ENCODE measurements around the gene NCF4. TPM values are rescaled to one million over a fixed set of nuclear protein-coding genes. Genes with fewer than 3 reads are reported as not detected.

NCF4 gene
- total and polyA plus RNA-seq, 2 donors (not counting 1 experiment from before 2014, with no cell fraction given): 118 to 175 TPM

GRCh38 chr22:36911887-36912661, 51.3 kb downstream of the NCF4 start:
- no peak for ATAC-seq (ENCODE audit: low read depth)
- peaks cover 0 to 1% (median 0%) of the 10 kb centered on the region in 3 donors for H3K9me3 ChIP-seq (ENCODE audit: control extremely low read depth in 1 of 3, control insufficient read depth in 2 of 3, insufficient read depth in 1 of 3, low read length in 2 of 3)
- no peak overlapping the region for H3K27ac Mint-ChIP-seq
- H3K27me3 Mint-ChIP-seq: peaks cover 10% of the 10 kb centered on the region
- no peaks in the 10 kb centered on the region for H3K9me3 Mint-ChIP-seq (ENCODE audit: insufficient read depth)
- WGBS (ENCODE audit: insufficient coverage): 100% methylated on average over 2 of the region's 13 CpGs
- peaks cover 0 to 2% (median 0%) of the 10 kb centered on the region in 4 experiments for H3K27me3 ChIP-seq (replicated peaks in 1 of 4; ENCODE audit: control extremely low read depth in 1 of 4, control insufficient read depth in 3 of 4, insufficient read depth in 4 of 4, low read length in 3 of 4)
- H2AFZ ChIP-seq (ENCODE audit: insufficient read depth, low read depth, low read length, poor library complexity, severe bottlenecking): no peak overlapping the region
- CTCF ChIA-PET: no interaction called here
- no peak for DNase-seq
- H3K36me3 ChIP-seq (replicated peaks in 1 of 2; ENCODE audit: control extremely low read depth in 1 of 2, control insufficient read depth in 1 of 2, extremely low read depth in 1 of 2, insufficient read depth in 2 of 2, low read length in 1 of 2): no peaks in the 10 kb centered on the region
- no peak overlapping the region for H3K4me2 ChIP-seq (replicated peaks; ENCODE audit: low read depth, low read length, poor library complexity, severe bottlenecking)
- H3K4me3 ChIP-seq (ENCODE audit: control extremely low read depth in 1 of 5, extremely low read depth in 1 of 5, insufficient read depth in 1 of 5, low read depth in 2 of 5, low read length in 4 of 5): no peak overlapping the region
- POLR2A ChIA-PET: no interaction called here
- H3K4me1 ChIP-seq (ENCODE audit: control insufficient read depth in 2 of 2, insufficient read depth in 2 of 2, low read length in 2 of 2): peaks cover 14 to 19% of the 10 kb centered on the region in 2 donors
- intact Hi-C loops (cut with micrococcal nuclease): loop anchor here (2.0 kb wide), 1 partner anchor 51 kb away; the partner anchor contains the start of gene NCF4
- TF ChIP-seq EZH2 (IDR thresholded peaks at IDR 0.05; ENCODE audit: borderline replicate concordance, insufficient read depth, low read depth, low read length, poor library complexity, severe bottlenecking) (no peak), CTCF (IDR thresholded peaks at IDR 0.05) (no peak)
- peaks cover under 1% of the 10 kb centered on the region for H4K20me1 ChIP-seq (ENCODE audit: control insufficient read depth, insufficient read depth, low read length, poor library complexity, severe bottlenecking)
- H3K4me3 Mint-ChIP-seq: no peak overlapping the region
- H3K4me1 Mint-ChIP-seq: peaks cover 34% of the 10 kb centered on the region
- no peak overlapping the region for H3K27ac ChIP-seq (ENCODE audit: low read length in 2 of 2)
- H3K79me2 ChIP-seq (ENCODE audit: control insufficient read depth, insufficient read depth, low read length): peaks cover 35% of the 10 kb centered on the region
- no peak overlapping the region for H3K9ac ChIP-seq (ENCODE audit: low read length)

Measured in B cell (primary cell).